Activated T-cell treated with anti-CD3 and anti-CD28 coated beads, Interleukin-2, amount 50 U/mL, for 48 hours (primary cell): ENCODE results near the gene TRIM72.
A peak's percentile ranks its signal among the peaks of the same experiment; 100 is the strongest.
"Not testable (repeated sequence)": the region's sequence is repeated elsewhere in the genome, so short reads cannot be mapped to it uniquely, and the experiment has no call there.

ENCODE experiments used
- DNase-seq, 2 experiments: peaks; one replicate each; pipeline ENCODE4 v3.0.0-alpha.2; 2020

Gene TRIM72

GRCh38 chr16:31190818-31191444 lies 23.0 kb upstream of the TRIM72 start:
- no peak for DNase-seq

- DNase-seq = no peak
Observed at GRCh38 chr16:31191697-31192428, 22.1 kb upstream of the TRIM72 start.

DNA sequence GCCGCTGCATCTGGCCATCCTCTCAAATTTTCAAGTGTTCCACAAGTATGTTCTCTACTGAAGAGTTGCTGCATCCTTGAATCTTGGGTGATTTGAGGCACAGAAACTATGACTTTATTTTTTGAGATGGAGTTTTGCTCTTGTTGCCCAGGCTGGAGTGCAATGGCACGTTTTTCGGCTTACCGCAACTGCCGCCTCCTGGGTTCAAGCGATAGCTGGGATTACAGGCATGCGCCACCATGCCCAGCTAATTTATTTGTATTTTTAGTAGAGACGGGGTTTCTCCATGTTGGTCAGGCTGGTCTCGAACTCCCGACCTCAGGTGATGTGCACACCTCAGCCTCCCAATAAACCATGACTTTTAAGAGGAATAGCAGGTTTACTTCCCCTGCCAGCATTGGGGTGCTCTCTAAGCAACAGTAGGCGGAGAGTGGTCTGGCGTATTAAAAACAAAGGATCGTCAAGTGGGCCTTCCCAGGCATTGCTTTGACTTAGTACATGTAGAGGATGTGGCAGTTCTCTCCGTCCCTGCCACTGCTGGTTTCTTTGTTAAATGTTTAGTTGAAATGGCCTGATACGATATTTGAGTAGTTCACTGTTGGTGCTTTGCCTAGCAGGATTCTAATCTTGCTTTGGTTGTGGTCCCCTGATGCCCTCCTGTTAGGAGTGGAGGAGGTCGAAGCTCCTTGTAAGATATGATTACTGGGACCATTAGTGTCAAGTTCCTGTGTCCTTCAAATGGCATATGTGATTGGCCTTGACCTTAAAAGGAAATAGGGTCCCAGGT lies 20.9 kb upstream of the TRIM72 start:
- DNase-seq = no peak

GRCh38 chr16:31193874-31194273 lies 20.0 kb upstream of the TRIM72 start:
- no peak for DNase-seq

GRCh38 chr16:31194898-31195297 lies 19.0 kb upstream of the TRIM72 start:
- DNase-seq = no peak

DNA sequence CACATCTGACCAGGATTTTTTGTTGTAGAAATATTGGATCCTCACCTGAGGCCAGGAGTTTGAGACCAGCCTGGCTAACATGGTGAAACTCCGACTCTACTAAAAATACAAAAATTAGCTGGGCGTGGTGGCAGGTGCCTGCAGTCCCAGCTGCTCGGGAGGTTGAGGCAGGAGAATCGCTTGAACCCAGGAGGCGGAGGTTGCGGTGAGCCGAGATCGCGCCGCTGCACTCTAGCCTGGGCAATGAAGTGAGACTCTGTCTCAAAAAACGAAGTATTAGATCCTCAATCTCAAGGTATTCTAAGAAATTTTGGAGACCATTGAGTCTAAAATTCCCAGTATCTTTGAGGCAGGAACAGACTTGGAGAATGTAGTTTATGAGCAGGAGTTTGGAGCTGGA lies 18.1 kb upstream of the TRIM72 start:
- not testable (repeated sequence) for DNase-seq

DNA sequence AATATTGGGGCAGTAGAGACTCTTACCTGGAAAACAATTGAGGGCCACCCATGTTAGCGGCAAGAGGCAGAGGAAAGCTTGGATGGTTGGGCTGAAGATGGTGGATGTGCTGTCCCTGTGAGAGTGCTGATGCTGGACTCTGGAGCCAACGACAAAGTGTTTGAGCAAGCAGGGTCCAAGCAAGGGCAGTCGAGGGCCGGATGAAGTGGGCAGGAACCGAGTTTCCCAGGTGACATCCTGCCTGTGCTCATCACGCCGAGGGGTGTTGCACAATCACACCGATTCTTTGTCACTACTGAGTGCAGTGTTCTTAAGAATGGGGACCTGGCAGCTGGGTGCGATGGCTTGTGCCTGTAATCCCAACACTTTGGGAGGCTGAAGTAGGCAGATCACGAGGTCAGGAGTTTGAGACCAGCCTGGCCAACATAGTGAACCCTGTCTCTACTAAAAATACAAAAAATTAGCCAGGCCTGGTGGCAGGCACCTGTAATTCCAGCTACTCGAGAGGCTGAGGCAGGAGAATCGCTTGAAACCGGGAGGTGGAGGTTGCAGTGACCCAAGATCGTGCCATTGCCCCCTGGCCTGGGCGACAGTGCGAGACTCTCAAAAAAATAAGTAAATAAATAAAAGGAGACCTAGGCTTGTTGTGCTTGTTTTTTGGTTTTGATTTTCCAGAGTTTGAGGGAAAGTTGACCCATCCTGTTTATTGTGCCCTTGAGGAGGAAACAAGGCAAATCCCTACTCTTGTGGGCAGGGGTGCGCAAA lies 17.4 kb upstream of the TRIM72 start:
- peak in 1 of 2 experiments; percentile 50 for DNase-seq

GRCh38 chr16:31198207-31198882 lies 15.6 kb upstream of the TRIM72 start:
- DNase-seq = peak in 1 of 2 experiments; percentile 54

DNA sequence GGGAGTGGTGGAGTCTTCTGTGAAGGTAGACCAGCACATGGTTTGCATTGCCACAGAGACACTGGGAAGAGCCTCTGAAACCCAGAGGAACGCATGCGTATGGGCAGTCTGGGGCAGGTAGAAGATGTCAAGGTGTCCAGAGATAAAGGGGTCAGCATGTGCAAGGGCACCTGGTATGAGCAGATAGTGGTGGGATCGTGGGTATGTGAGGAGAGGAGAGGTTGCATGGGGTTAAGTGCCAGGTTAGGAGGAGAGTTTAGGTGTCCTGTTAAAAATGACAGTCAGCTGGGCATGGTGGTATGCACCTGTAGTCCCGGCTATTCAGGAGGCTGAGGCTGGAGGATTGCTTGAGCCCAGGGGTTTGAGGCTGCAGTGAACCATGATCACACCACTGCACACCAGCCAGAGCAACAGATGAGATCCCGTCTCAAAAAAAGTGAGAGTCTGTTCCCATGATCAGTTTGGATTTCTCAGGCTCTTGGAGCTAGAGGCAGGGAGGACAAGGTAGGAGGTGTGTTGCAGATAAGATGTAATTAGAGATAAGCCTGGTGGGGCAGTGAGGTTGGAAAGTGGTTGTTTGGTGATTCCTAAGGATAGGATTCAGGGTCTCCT lies 14.4 kb upstream of the TRIM72 start:
- no peak for DNase-seq

GRCh38 chr16:31200111-31200510 lies 13.8 kb upstream of the TRIM72 start:
- DNase-seq = not testable (repeated sequence)

- DNase-seq = peak in 1 of 2 experiments; percentile 63
Observed at GRCh38 chr16:31200821-31201568, 12.9 kb upstream of the TRIM72 start.

GRCh38 chr16:31201582-31202413 lies 12.1 kb upstream of the TRIM72 start:
- DNase-seq = peak; percentile 62 to 69

- DNase-seq = peak in 1 of 2 experiments; percentile 63
Observed at GRCh38 chr16:31202414-31203375, 11.2 kb upstream of the TRIM72 start, which contains the start of gene PYCARD. Gene PYCARD, minus strand, starts transcription at chr16:31202760. Its CDS starts 70 bp downstream, at chr16:31202690.

GRCh38 chr16:31204871-31205666 lies 8.8 kb upstream of the TRIM72 start:
- no peak for DNase-seq

GRCh38 chr16:31206776-31207175 lies 7.1 kb upstream of the TRIM72 start:
- DNase-seq = no peak

DNA sequence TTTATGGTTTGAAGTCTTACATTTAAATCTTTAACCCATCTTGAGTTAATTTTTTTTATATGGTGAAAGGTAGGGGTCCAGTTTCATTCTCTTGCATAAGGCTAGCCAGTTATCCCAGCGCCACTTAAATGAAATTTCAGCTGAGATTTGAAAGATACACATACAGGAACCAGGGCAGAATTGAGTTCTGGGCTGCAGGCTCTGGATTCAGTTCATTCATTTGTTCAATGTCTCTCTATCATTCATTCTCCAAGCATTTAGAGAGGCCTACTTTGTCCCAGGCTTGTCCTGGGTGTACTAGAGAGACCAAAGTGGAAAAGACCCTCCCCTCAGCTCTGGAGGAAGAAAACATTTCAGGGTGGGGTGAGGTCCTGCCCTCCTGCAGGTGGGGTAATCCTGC lies 577 bp upstream of the TRIM72 start:
- DNase-seq = no peak

GRCh38 chr16:31214708-31215286 lies 878 bp downstream of the TRIM72 start:
- no peak for DNase-seq
